ENCODE results near the gene MOB1A.

Gene MOB1A

GRCh38 chr2:74178211-74179062, at the start of gene MOB1A:
Gene MOB1A (minus strand): TSS chr2:74178879. CDS start chr2:74178674, 205 bp downstream.
- H3K4me3 ChIP-seq (ENCODE audit: insufficient read length, low read depth): peak within 1 kb of the TSS; percentile 83
- TF ChIP-seq ZNF274 (IDR thresholded peaks at IDR 0.05; ENCODE audit: low read depth, low read length) (no peak), SUZ12 (IDR thresholded peaks at IDR 0.05; ENCODE audit: extremely low read depth, insufficient read depth, insufficient read length) (no peak), YY1 (IDR thresholded peaks at IDR 0.05; ENCODE audit: insufficient read depth, insufficient read length) (no peak)
- peak within 1 kb of the TSS; percentile 90 for H3K9ac ChIP-seq (ENCODE audit: insufficient read length, low read depth)
- H3K27me3 ChIP-seq (ENCODE audit: insufficient read depth, insufficient read length): no peaks in the 10 kb centered on the region
- H3K36me3 ChIP-seq (ENCODE audit: insufficient read depth, insufficient read length, low read length): peaks cover 11% of the 10 kb centered on the region
- no peaks in the 10 kb centered on the region for H3K4me1 ChIP-seq (ENCODE audit: insufficient read depth, insufficient read length)
- H3K9me3 ChIP-seq (ENCODE audit: insufficient read depth, low read length): no peaks in the 10 kb centered on the region
- peak; percentile 99 for DNase-seq (ENCODE audit: low read depth, low spot score)

DNA sequence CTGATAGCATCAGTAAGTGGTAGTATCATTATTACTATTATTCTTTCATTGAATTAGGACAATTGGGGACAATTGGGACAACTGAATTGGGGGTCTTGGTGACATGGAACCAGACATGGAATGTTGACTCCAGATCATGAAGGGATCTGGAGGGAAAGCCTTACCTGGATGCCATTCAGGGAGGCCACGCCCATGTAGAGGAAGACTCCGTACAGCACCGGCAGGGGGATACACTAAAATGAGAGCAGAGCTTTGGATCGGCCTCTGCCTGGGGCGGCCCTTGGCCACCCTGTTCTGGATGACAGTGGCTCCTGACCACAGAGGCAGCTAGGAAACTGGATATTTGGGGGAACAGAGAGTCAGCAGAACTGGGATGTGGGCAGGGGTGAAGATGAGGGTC, 49.0 kb upstream of the MOB1A start:
- Histone ChIP-seq H3K4me3 (ENCODE audit: insufficient read length, low read depth) (no peak overlapping the region), H3K36me3 (ENCODE audit: insufficient read depth, insufficient read length, low read length) (no peaks in the 10 kb centered on the region), H3K27me3 (ENCODE audit: insufficient read depth, insufficient read length) (no peaks in the 10 kb centered on the region), H3K4me1 (ENCODE audit: insufficient read depth, insufficient read length) (peaks cover 3% of the 10 kb centered on the region), H3K9me3 (ENCODE audit: insufficient read depth, low read length) (no peaks in the 10 kb centered on the region), H3K9ac (ENCODE audit: insufficient read length, low read depth) (no peak overlapping the region)
- no peak for DNase-seq (ENCODE audit: low read depth, low spot score)
- no peak for TF ChIP-seq SUZ12 (IDR thresholded peaks at IDR 0.05; ENCODE audit: extremely low read depth, insufficient read depth, insufficient read length)
- TF ChIP-seq YY1 (IDR thresholded peaks at IDR 0.05; ENCODE audit: insufficient read depth, insufficient read length): no peak
- TF ChIP-seq ZNF274 (IDR thresholded peaks at IDR 0.05; ENCODE audit: low read depth, low read length): no peak

DNA sequence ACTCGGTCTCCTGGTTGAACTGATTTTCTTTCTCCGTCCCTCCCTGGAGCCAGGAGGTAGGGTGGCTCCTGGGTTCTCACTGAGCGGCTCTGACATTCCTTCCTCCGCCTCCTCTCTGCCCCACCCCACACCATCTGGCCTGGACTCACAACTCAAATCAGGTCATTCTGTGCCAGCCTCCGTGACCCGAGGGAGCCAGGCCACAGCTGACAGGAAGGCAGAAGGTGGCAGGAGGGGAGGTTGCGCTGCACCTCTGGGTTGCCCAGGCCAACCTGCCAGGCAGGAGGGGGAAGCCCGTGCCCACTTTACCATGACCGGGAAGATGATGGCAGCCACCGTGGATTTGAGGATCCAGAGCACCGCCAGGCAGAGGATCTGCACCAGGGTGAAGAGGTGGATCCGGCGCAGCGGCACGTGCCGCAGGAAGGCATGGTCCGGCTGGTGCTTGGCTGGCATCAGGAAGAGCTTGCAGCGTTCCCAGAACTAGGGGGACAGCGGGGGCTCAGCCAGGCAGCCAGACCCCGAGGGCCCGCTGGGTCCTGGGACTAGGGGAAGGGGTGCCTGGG, 48.1 kb upstream of the MOB1A start:
- Histone ChIP-seq H3K4me1 (ENCODE audit: insufficient read depth, insufficient read length) (peaks cover 3% of the 10 kb centered on the region), H3K9me3 (ENCODE audit: insufficient read depth, low read length) (no peaks in the 10 kb centered on the region), H3K27me3 (ENCODE audit: insufficient read depth, insufficient read length) (no peaks in the 10 kb centered on the region), H3K9ac (ENCODE audit: insufficient read length, low read depth) (no peak overlapping the region), H3K4me3 (ENCODE audit: insufficient read length, low read depth) (no peak overlapping the region), H3K36me3 (ENCODE audit: insufficient read depth, insufficient read length, low read length) (peaks cover 2% of the 10 kb centered on the region)
- TF ChIP-seq YY1 (IDR thresholded peaks at IDR 0.05; ENCODE audit: insufficient read depth, insufficient read length) (no peak), SUZ12 (IDR thresholded peaks at IDR 0.05; ENCODE audit: extremely low read depth, insufficient read depth, insufficient read length) (no peak), ZNF274 (IDR thresholded peaks at IDR 0.05; ENCODE audit: low read depth, low read length) (no peak)
- DNase-seq (ENCODE audit: low read depth, low spot score): no peak

GRCh38 chr2:74225698-74226459, 47.2 kb upstream of the MOB1A start:
- no peak for DNase-seq (ENCODE audit: low read depth, low spot score)
- H3K9ac ChIP-seq (ENCODE audit: insufficient read length, low read depth): no peak overlapping the region
- no peaks in the 10 kb centered on the region for H3K27me3 ChIP-seq (ENCODE audit: insufficient read depth, insufficient read length)
- no peaks in the 10 kb centered on the region for H3K9me3 ChIP-seq (ENCODE audit: insufficient read depth, low read length)
- no peak overlapping the region for H3K4me3 ChIP-seq (ENCODE audit: insufficient read length, low read depth)
- H3K4me1 ChIP-seq (ENCODE audit: insufficient read depth, insufficient read length): peaks cover 3% of the 10 kb centered on the region
- no peak for TF ChIP-seq SUZ12 (IDR thresholded peaks at IDR 0.05; ENCODE audit: extremely low read depth, insufficient read depth, insufficient read length)
- TF ChIP-seq YY1 (IDR thresholded peaks at IDR 0.05; ENCODE audit: insufficient read depth, insufficient read length): no peak
- TF ChIP-seq ZNF274 (IDR thresholded peaks at IDR 0.05; ENCODE audit: low read depth, low read length): no peak
- peaks cover 5% of the 10 kb centered on the region for H3K36me3 ChIP-seq (ENCODE audit: insufficient read depth, insufficient read length, low read length)

DNA sequence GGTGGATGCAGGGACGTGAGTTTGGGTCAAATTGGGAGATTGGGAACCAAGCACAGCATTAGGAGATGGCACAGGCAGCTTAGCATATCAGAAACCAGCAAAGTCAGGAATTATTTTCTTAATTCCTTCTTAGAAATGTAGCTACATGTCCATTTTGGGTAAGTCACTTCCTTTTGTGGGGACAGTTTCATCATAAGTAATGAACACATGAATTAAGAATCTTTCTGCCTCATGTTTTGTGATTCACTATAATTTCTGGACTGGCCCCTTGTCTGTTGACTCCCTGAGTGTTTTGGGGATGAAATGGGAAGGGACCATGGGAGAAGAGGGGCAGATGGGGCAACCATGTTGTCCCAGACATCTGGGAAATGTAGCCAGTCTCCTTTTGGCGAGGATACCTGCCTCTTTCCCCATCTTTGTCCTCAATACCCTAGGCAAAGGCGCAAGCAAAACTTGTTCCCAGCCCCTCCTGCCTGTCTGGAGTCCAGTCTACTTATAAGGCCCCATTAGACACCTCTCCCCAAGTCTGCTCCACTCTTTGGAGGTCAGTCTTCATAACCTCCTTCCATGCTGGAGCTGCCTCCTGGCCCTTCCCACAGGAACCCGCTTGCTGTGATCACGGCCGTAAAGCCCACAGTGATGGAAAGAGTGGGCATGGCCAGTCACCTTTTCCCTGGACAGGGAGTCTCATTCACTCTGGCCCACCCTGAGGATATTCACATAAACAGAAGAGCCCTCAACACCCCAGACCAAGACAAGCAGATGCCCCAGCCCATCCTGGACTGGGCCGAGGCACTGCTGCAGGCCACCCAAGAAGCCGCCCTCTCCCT, 45.5 kb upstream of the MOB1A start:
- no peaks in the 10 kb centered on the region for H3K9me3 ChIP-seq (ENCODE audit: insufficient read depth, low read length)
- no peak overlapping the region for H3K4me3 ChIP-seq (ENCODE audit: insufficient read length, low read depth)
- H3K36me3 ChIP-seq (ENCODE audit: insufficient read depth, insufficient read length, low read length): peaks cover 15% of the 10 kb centered on the region
- no peak overlapping the region for H3K9ac ChIP-seq (ENCODE audit: insufficient read length, low read depth)
- TF ChIP-seq YY1 (IDR thresholded peaks at IDR 0.05; ENCODE audit: insufficient read depth, insufficient read length) (no peak), ZNF274 (IDR thresholded peaks at IDR 0.05; ENCODE audit: low read depth, low read length) (no peak), SUZ12 (IDR thresholded peaks at IDR 0.05; ENCODE audit: extremely low read depth, insufficient read depth, insufficient read length) (no peak)
- no peaks in the 10 kb centered on the region for H3K27me3 ChIP-seq (ENCODE audit: insufficient read depth, insufficient read length)
- DNase-seq (ENCODE audit: low read depth, low spot score): no peak
- peaks cover 3% of the 10 kb centered on the region for H3K4me1 ChIP-seq (ENCODE audit: insufficient read depth, insufficient read length)

- H3K9me3 ChIP-seq (ENCODE audit: insufficient read depth, low read length): no peaks in the 10 kb centered on the region
- H3K9ac ChIP-seq (ENCODE audit: insufficient read length, low read depth): no peak overlapping the region
- TF ChIP-seq SUZ12 (IDR thresholded peaks at IDR 0.05; ENCODE audit: extremely low read depth, insufficient read depth, insufficient read length) (no peak), YY1 (IDR thresholded peaks at IDR 0.05; ENCODE audit: insufficient read depth, insufficient read length) (no peak), ZNF274 (IDR thresholded peaks at IDR 0.05; ENCODE audit: low read depth, low read length) (no peak)
- H3K4me3 ChIP-seq (ENCODE audit: insufficient read length, low read depth): no peak overlapping the region
- peaks cover 27% of the 10 kb centered on the region for H3K36me3 ChIP-seq (ENCODE audit: insufficient read depth, insufficient read length, low read length)
- no peaks in the 10 kb centered on the region for H3K27me3 ChIP-seq (ENCODE audit: insufficient read depth, insufficient read length)
- DNase-seq (ENCODE audit: low read depth, low spot score): no peak
- no peaks in the 10 kb centered on the region for H3K4me1 ChIP-seq (ENCODE audit: insufficient read depth, insufficient read length)
These were observed 43.6 kb upstream of the MOB1A start for GRCh38 chr2:74222300-74222650.

All from NT2/D1 (cell line).